LNCAP (cell line): ENCODE data around the gene MYH9.

Source experiments
- CTCF ChIP-seq: fragments of 450-650 bp; IDR thresholded peaks from 2 replicates; pipeline ENCODE4 v1.5.1; 2017; ENCODE audit warnings: mild to moderate bottlenecking

The MYH9 gene

GRCh38 chr22:36405671-36406538 is 18.1 kb upstream of the MYH9 start:
- no peak for TF ChIP-seq CTCF

GRCh38 chr22:36405221-36405661 is 17.5 kb upstream of the MYH9 start:
- no peak for TF ChIP-seq CTCF

- TF ChIP-seq CTCF, result no peak
Observed at GRCh38 chr22:36404446-36404845, 16.7 kb upstream of the MYH9 start.

- TF ChIP-seq CTCF, result no peak
Observed at GRCh38 chr22:36399472-36399778, 11.7 kb upstream of the MYH9 start.

- TF ChIP-seq CTCF, result no peak
Observed at GRCh38 chr22:36398601-36399471, 11.1 kb upstream of the MYH9 start.

GRCh38 chr22:36397131-36398093 is 9.6 kb upstream of the MYH9 start:
- no peak for TF ChIP-seq CTCF

GRCh38 chr22:36395915-36396314 is 8.1 kb upstream of the MYH9 start:
- no peak for TF ChIP-seq CTCF
